NCI-H1694 treated with DMSO at 0.1 percent for 48 hours (cell line): ENCODE measurements around the gene DNAJC25.

Experiments
- DNase-seq: peaks from one replicate; lab custom pipeline; 2025; lab: John Stamatoyannopoulos, UW

DNAJC25 gene

GRCh38 chr9:111627260-111627963 is 3.7 kb upstream of the DNAJC25 start:
- no peak for DNase-seq

DNA sequence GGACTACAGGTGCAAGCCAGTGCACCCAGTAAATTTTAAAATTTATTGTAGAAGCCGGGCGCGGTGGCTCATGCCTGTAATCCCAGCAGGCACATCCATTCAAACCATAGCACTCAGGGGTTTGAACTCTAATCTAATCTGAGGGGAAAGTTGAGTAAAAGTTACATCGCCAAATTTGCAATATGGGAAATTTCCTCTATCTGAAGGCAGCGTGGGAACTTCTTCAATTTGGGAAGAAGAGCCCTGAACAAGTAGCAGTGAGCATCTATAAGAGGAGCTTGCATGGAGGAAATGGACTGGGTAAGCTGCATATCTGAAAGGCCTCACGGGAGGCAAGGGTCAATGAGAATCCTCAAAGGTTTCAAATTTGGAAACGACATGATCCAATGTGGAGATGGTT is 2.7 kb upstream of the DNAJC25 start:
- no peak for DNase-seq

DNA sequence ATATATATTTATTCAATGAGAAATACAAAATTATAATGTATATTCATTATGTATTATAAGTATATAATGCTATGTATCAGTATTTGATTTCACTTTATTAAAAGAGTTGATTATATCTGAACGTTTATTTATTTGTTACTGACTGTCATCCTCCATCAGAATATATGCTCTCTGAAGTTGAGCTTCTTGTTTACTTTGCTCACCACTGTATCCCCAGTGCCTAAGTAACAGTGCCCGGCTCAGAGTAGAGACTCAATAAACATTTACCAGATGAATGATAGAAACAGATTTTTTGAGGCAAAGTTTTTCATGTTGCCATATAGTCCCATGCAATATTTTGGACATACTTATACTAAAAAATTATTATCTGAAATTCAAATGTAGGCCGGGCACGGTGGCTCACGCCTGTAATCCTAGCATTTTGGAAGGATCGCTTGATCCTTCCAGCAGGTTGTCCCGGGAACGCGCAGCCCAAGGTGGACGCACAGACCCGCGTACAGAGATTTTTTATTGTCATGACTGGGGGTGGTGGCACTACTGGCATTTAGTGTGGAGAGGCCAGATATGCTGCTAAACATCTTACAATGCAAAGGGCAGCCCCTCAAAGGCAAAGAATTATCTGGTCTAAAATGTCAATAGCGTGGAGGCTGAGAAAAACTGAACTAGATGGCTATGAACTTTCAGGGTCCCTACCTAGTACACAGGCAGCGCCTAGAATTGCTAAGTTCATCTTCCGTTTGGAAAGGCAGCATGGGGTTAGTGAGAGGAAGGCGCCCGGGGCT is 761 bp upstream of the DNAJC25 start:
- DNase-seq, result no peak

DNA sequence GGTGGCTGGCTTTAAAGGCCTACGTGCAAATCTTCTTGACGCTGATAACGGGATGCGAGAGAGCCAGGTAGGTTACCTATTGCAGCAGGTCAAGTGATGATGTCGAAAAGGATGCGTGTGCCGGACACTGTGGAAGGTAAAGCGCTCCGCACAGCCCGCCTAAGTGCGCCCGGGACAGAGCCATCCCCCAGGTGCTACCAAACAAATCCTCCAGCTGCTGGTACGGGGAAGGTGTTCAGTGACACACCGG is 245 bp upstream of the DNAJC25 start:
- DNase-seq, result no peak

- no peak for DNase-seq
Observed at GRCh38 chr9:111632060-111632459, 926 bp downstream of the DNAJC25 start.

GRCh38 chr9:111632695-111633388 is 1.7 kb downstream of the DNAJC25 start:
- no peak for DNase-seq

- no peak for DNase-seq
Observed at GRCh38 chr9:111633389-111633736, 2.2 kb downstream of the DNAJC25 start.

GRCh38 chr9:111634860-111635259 is 3.7 kb downstream of the DNAJC25 start:
- no peak for DNase-seq

DNA sequence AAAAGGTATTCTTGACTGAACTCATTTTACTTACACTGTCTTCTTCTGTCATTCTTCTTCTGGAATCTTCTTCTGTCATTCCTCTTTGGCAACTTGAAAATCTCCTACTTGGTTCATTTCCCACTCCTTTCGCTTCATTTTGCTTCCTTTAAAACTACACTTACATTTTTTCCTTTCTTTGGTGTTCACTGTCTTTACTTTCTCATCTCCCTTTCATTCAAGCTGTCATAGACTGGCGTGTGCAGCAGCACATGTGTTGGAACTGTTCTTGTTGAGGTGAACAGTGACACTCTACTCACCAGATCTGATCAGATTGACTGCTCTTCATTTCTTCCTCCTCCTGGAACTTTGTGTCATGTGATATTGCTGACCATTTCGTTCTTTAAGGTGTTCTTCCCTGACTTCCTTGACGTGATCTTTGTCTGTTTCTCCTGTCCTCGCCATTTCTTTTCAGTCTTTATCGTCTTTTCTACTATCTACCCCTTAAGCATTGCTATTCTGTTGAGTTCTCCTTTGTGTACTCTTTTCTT is 6.4 kb downstream of the DNAJC25 start:
- DNase-seq, result no peak

- DNase-seq, result no peak
Observed at GRCh38 chr9:111644195-111644772, 13.2 kb downstream of the DNAJC25 start.

GRCh38 chr9:111645806-111646205 is 14.7 kb downstream of the DNAJC25 start:
- DNase-seq, result no peak

DNA sequence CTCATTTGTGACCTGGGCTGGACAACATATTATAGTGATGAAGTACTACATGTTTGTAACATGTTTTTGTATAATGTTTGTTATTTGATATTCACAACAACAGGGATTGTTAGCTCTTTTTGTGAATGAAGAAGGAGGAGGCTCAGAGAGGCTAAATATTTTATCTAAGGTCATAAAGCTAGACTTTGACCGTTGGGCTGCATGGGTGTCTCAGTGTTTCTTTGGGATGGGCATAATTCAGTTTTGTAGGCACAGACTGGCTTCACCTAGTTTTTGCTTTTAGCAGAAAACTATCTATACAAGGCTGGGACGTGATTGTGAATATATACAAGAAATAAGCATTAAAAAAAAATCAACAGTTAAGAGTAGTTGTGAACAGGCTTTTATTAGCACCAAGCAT is 15.3 kb downstream of the DNAJC25 start:
- DNase-seq, result no peak

DNA sequence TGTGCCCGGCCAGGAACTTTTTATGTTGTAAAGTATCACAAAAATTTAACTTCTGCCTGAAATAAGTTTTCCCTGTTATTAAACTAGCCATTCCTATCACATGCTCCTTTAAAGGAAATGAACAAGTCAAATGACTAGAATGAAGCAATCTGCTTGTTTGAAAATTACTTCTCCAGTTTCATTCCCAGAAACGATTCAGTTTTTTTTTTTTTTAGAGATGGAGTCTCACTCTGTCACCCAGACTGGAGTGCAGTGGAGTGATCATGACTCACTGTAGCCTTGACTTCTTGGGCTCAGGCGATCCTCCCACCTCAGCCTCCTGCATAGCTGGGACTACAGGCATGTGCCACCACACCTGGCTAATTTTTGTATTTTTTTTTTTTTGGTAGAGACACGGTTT is 16.9 kb downstream of the DNAJC25 start:
- no peak for DNase-seq

GRCh38 chr9:111649016-111649415 is 17.9 kb downstream of the DNAJC25 start:
- DNase-seq, result no peak

DNA sequence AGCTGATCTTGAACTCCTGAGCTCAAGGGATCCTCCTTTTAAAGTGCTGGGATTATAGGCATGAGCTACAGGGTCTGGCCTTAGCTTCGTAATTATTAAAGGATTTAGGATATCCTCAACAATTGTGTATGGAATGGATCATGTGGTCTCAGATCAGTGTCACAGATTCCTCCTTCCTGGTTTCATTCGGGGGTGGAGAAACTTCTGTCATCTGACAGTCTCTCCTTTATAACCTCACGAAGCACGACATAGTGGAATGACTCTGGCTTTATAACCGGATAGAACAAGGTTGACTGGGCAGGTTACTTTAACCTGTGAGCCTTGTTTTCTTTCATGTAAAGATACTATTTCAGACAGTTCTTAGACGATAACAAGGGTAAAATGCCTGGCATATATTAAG is 25.9 kb downstream of the DNAJC25 start:
- DNase-seq, result no peak

DNA sequence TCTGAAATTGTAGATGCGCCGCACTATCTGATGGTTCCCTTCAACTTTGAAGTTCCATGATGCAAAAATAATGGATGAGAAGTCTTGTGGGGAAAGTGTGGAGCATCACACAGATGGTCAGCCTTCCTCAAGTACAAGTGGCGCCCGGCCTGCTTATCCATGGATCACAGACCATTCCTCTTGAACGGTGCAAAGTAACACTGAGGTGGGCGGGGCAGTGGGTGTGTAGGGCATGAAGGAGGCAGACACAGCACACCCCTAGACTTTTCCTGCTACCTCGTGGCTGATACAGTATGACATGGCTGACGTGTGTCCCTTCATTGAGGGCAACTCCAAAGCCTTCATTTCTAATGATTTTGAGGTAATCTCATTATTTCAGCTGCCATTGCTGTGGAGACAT is 27.8 kb downstream of the DNAJC25 start:
- DNase-seq, result no peak

- no peak for DNase-seq
Observed at GRCh38 chr9:111659691-111660090, 28.6 kb downstream of the DNAJC25 start.

- DNase-seq, result peak; percentile 2
Observed at GRCh38 chr9:111661150-111661801, 30.1 kb downstream of the DNAJC25 start, which contains the start of gene GNG10. GNG10 (plus strand) TSS chr9:111661605; CDS start chr9:111661635, 30 bp downstream.

DNA sequence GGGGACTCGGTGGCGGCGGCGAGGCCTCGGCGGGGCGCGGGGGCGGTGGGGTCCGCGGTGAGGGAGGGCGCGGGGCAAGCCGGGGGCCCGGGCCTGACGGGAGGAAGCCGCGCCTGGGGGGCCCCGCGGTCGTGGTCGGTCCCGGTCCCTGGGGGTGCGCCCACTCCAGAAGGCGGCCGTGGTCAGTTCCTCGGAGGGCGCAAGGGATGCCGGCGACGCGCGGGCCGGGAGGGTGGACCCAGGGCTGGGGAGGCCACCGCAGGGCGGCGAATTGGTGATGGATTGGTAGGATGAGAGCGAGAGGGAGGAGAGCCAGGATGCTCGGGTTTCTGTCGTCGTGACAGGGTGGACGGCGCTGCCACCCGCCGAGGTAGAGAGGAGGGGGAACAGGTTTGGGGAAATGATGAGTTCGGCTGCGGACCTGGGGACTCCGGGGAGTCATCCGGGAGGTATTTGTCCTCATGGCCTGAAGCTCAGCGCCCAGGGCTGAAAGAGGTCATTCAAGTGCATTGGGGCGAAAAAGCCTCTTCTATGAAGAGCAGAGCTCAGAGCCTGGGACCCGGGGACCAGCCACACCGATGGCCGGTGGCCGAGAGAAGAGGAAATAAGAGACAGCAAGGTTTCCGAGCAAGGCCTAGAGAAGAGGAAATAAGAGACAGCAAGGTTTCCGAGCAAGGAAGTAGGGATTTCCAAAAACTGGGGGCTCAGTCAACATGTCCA is 30.8 kb downstream of the DNAJC25 start:
- no peak for DNase-seq

GRCh38 chr9:111662576-111663300 is 31.6 kb downstream of the DNAJC25 start:
- DNase-seq, result no peak

DNA sequence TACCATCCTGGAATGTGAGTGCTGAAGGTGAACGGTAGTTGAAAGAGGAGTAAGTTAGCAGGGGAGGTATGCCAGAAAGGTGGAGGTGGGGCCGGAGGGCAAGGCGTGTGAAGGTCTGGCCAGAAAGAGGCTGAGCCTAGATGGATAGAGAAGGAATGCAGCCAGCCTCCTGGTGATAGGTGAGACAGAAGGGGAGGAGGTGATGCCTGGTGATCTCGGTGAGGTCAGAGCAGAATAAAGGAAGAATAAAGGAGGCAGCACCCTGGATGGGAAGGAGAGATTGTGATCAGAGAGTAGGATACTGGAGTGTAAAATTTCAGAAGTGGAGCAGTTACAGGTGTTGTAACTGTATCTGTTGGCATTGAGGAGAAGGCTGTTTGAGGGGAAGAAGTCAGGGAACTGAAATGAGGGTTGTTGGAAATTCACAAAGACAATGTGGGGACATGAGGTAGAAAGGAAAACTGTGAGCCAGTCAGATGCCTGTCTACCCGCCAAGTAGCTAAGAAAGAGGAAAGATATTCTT is 32.2 kb downstream of the DNAJC25 start:
- DNase-seq, result no peak
